Chondrocyte (in vitro differentiated cells): ENCODE results near the gene IRAK2. TPM values are rescaled to one million over a fixed set of nuclear protein-coding genes. Genes with fewer than 3 reads are reported as not detected.

Source experiments
- DNase-seq: peaks from one replicate; pipeline ENCODE4 v3.0.0; 2021; ENCODE audit warnings: mixed read lengths, low spot score
- H3K27ac Mint-ChIP-seq: one replicate; pipeline ENCODE4 v1.8.0; 2021; ENCODE audit warnings: mild to moderate bottlenecking, moderate library complexity, mixed read lengths; ENCODE audit not compliant: unreplicated experiment
- H3K27me3 Mint-ChIP-seq: 2 replicates; pipeline ENCODE4 v1.8.0; 2021; ENCODE audit warnings: low read depth, mixed read lengths
- H3K36me3 Mint-ChIP-seq: 2 replicates; pipeline ENCODE4 v1.8.0; 2021; ENCODE audit warnings: low read depth, mixed read lengths
- H3K4me1 Mint-ChIP-seq: 2 replicates; pipeline ENCODE4 v1.8.0; 2021; ENCODE audit warnings: low read depth, mild to moderate bottlenecking, mixed read lengths
- H3K4me3 Mint-ChIP-seq: one replicate; pipeline ENCODE4 v1.8.0; 2021; ENCODE audit warnings: mild to moderate bottlenecking, moderate library complexity, mixed read lengths; ENCODE audit not compliant: unreplicated experiment
- H3K9me3 Mint-ChIP-seq: 2 replicates; pipeline ENCODE4 v1.8.0; 2021; ENCODE audit warnings: low read depth, mixed read lengths
- total RNA-seq: library from RNA; stranded (reverse); gene quantifications from 3 replicates; pipeline ENCODE4 v1.2.1, GENCODE V29; 2021
- TF ChIP-seq, protein P1 (sequence below): fragments of 200-600 bp; sonication (generic); IDR thresholded peaks from 2 replicates; pipeline ENCODE4 v1.5.0; 2021; ENCODE audit warnings: antibody characterized with exemption, mild to moderate bottlenecking, moderate library complexity

The IRAK2 gene
- total RNA-seq, 1 donor from 2014 or later: 1.6 TPM

DNA sequence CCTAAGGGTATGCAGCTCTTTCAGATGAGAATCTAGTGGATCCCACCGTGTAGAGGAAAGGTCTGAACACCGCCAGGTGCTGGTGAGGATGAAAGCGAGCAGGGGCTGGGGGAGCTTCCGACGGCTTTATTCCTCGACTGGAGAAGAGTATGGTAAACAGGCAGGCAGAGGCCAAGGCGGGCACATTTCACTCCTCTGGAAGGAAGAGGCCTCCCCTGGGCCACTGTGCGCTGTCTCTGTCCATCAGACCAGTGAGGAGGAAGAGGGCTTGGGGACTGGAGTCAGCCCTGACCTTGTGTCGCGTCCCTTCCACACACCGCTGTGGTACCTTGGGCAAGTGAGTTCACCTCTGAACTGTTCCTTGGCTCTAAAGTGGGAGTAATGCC, 123.8 kb downstream of the IRAK2 start:
- Mint-ChIP-seq H3K9me3 (no peaks in the 10 kb centered on the region), H3K36me3 (peaks cover 8% of the 10 kb centered on the region), H3K4me1 (peaks cover 24% of the 10 kb centered on the region), H3K27ac (no peak overlapping the region), H3K27me3 (no peaks in the 10 kb centered on the region), H3K4me3 (no peak overlapping the region)
- DNase-seq: no peak
- TF ChIP-seq, protein P1, sequence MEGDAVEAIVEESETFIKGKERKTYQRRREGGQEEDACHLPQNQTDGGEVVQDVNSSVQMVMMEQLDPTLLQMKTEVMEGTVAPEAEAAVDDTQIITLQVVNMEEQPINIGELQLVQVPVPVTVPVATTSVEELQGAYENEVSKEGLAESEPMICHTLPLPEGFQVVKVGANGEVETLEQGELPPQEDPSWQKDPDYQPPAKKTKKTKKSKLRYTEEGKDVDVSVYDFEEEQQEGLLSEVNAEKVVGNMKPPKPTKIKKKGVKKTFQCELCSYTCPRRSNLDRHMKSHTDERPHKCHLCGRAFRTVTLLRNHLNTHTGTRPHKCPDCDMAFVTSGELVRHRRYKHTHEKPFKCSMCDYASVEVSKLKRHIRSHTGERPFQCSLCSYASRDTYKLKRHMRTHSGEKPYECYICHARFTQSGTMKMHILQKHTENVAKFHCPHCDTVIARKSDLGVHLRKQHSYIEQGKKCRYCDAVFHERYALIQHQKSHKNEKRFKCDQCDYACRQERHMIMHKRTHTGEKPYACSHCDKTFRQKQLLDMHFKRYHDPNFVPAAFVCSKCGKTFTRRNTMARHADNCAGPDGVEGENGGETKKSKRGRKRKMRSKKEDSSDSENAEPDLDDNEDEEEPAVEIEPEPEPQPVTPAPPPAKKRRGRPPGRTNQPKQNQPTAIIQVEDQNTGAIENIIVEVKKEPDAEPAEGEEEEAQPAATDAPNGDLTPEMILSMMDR: no peak

DNA sequence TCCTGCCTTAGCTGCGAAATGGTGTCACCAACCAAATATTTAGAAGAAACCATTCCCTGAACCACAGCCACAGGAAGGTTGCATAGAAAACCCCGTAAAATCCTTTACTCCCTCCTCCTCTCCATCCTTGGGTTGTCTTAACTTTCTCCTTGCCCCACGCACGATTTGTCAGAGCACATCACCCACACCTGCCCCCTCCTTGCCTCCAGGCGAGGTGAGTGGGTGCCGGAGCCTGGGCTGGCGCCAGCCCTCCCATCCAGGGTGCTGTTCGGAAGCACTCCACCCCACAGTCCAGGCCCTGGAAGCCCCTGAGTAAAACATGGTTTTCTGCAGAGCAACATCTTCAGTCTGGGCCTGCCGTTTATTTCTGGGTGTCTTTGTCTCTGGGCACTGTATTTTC, 124.4 kb downstream of the IRAK2 start:
- Mint-ChIP-seq H3K4me1 (peaks cover 24% of the 10 kb centered on the region), H3K27ac (no peak overlapping the region), H3K27me3 (no peaks in the 10 kb centered on the region), H3K36me3 (peaks cover 8% of the 10 kb centered on the region), H3K4me3 (no peak overlapping the region), H3K9me3 (no peaks in the 10 kb centered on the region)
- DNase-seq: no peak
- TF ChIP-seq, protein P1: no peak

DNA sequence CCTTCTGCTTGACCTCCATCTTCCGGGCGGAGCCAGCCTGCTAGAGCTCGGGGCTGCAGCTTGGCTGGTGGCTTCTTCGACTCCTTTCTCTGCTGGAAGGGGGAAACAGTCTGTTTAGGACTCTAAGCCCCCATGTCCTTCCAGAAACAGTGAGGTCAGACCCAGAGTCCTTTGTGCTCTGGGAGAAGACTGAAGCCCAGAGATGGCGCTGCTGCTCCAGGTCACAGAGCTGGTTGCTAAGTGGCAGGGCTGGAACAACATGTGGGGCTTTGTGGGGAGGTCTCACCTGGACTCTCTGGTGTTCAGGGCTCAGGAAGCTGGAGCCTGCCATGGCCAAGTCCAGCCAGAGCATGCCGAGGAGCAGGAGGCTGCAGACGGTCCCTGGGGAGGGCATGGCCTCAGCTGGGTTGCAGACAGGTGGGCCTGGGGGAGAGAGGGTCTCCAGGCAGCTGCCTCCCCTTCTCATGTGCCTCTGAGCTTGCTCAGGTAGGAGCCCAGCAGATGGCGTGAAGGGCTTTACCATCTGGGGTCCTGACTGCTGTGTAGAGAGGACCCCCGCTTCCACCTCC, 125.2 kb downstream of the IRAK2 start:
- Mint-ChIP-seq H3K27me3 (no peaks in the 10 kb centered on the region), H3K27ac (no peak overlapping the region), H3K4me3 (no peak overlapping the region), H3K36me3 (peaks cover 9% of the 10 kb centered on the region), H3K9me3 (no peaks in the 10 kb centered on the region), H3K4me1 (peaks cover 24% of the 10 kb centered on the region)
- TF ChIP-seq, protein P1: no peak
- DNase-seq: no peak

DNA sequence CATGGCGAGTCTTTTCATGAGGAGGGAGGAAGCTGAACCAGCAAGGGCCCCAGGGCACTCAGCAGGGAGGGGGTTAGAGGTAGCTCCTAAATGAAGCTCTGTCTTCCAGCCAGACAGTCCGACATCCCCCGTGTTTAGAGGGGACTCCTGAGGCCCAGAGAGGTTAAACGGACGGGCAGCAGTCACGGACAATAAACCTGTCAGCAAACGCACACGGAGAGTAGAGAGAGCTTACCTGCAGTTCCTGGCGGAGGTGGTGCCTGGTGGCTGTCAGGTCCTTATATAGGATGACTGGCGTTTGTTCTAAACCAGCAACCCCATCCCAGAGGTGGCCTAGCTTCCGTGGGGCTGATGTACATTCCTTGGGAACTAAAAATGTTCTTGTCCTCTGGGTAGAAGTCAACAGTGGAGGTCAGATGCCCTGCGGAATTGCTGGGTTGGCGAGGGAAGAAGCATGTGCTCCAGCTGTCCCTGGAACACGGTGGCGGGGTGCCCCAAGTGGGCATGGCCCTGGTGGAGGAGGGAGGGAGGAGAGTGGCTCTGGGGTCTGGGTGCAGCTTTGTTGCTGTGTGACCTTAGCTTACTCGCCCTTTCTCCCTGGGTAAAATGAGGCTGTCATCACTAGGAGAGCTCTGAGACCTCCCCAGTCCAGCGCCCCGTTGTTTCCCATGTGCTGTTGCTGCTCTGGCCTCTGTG, 125.9 kb downstream of the IRAK2 start:
- H3K27ac Mint-ChIP-seq: no peak overlapping the region
- no peak overlapping the region for H3K4me3 Mint-ChIP-seq
- DNase-seq: no peak
- TF ChIP-seq, protein P1: no peak
- peaks cover 24% of the 10 kb centered on the region for H3K4me1 Mint-ChIP-seq
- no peaks in the 10 kb centered on the region for H3K9me3 Mint-ChIP-seq
- peaks cover 9% of the 10 kb centered on the region for H3K36me3 Mint-ChIP-seq
- H3K27me3 Mint-ChIP-seq: no peaks in the 10 kb centered on the region

DNA sequence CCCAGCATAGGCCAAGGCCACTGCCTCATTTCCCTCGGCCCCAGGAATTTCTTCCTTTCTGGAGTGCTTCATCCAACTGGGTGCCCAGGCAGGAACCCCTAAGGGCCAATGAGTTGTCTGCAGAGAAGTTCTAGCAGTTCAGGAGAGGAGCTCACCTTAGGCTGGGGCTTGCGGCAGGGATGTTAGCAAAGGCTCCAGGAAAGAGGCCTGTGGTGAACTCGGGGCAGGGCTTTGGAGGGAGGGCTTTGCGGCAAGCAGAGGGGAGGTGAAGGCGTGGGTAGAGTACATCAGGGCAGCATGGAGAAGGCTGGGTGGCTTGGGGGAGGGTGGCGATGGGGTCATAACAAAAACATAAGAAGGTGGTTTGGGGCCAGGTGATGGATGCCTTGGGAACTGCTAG, 126.9 kb downstream of the IRAK2 start:
- TF ChIP-seq, protein P1: no peak
- Mint-ChIP-seq H3K27me3 (no peaks in the 10 kb centered on the region), H3K27ac (no peak overlapping the region), H3K36me3 (peaks cover 9% of the 10 kb centered on the region), H3K4me1 (peaks cover 24% of the 10 kb centered on the region), H3K4me3 (no peak overlapping the region), H3K9me3 (no peaks in the 10 kb centered on the region)
- no peak for DNase-seq
